HG03103 (cell line): ENCODE results near the gene PPP1R13L.

Source experiments
- ATAC-seq: cut with Tn5 transposase; IDR thresholded peaks from one replicate; pipeline ENCODE4 v1.9.1; 2021; ENCODE audit warnings: low read depth; ENCODE audit not compliant: unreplicated experiment

PPP1R13L gene

GRCh38 chr19:45370410-45371204, 34.3 kb downstream of the PPP1R13L start, which contains the start of gene ERCC2:
ERCC2 (minus strand) TSS chr19:45370573; CDS start chr19:45370540, 33 bp downstream.
- ATAC-seq: peak; percentile 89

GRCh38 chr19:45368737-45369340, 36.0 kb downstream of the PPP1R13L start:
- no peak for ATAC-seq

- no peak for ATAC-seq
These were observed 36.7 kb downstream of the PPP1R13L start for GRCh38 chr19:45368127-45368526.

- ATAC-seq: no peak
These were observed 40.2 kb downstream of the PPP1R13L start for GRCh38 chr19:45364696-45365095.

- ATAC-seq: no peak
These were observed 40.9 kb downstream of the PPP1R13L start for GRCh38 chr19:45363861-45364459.

GRCh38 chr19:45362291-45362690, 42.6 kb downstream of the PPP1R13L start:
- ATAC-seq: no peak

- no peak for ATAC-seq
These were observed 43.3 kb downstream of the PPP1R13L start for GRCh38 chr19:45361608-45362007.

- no peak for ATAC-seq
These were observed 46.6 kb downstream of the PPP1R13L start for GRCh38 chr19:45358213-45358792.

DNA sequence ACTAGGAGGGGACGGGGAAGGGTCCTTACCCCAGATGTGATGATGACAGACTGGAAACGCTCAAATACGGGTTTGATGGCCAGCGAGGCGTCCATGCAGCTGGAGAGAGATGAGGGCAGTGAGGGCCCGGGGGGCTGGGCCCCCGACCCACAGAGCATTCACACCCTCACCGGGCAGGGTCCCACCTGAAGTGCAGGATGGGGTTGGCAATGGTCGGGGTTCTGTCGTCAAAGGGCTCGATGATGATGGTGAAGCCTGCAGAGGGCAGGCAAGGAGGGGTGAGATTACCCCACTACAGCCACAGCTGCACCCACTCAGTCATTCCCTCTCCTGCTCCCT, 47.5 kb downstream of the PPP1R13L start:
- no peak for ATAC-seq

DNA sequence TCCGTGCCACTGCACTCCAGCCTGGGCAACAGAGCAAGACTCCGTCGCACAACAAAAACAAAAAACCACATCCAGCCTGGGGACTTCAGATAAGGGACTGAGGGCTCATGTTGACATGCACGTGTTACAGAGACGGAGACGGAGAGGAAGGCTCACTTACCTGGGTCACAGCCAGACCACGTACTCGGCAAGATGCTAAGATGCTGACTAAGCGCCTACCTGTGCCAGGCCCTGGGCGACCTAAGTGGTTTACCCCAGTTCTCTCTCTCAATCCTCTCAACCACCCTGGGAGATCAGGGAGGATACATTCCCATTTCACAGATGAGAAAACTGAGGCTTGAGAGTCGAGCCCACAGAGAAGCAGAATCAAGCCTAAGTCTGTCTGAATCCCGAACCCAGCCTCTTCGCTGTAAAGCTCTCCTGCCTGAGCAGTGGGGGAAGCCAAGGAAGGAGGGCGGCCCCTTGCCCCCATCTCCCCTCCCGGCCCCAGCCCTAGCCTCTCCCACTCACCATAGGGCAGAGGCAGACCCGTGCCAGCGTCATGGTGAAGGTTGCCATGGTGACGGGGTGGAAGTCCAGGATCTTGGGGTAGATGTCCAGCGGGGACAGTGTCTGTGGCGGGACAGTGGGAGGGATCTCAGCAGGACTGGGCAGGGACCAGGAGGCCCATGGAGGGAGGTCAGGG, 48.0 kb downstream of the PPP1R13L start:
- ATAC-seq: no peak

DNA sequence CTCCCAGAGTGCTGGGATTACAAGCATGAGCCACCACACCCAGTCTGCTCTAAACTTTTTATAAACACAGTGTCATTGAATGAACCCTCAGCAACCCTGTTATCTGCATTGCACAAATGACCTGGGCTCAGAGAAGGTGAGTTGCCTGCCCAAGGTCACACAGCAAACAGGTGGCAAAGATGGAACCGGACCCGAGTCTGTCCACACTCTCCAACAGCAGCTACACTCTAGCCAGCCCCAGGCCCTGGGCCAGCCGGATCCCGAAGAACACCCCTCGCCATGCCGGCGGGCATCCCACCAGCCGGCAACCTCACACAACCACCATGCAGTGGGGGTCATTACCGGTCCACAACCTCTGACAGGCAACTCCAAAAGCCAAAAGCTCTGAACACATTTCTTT, 49.0 kb downstream of the PPP1R13L start:
- ATAC-seq: no peak

GRCh38 chr19:45355402-45355801, 49.5 kb downstream of the PPP1R13L start:
- no peak for ATAC-seq

DNA sequence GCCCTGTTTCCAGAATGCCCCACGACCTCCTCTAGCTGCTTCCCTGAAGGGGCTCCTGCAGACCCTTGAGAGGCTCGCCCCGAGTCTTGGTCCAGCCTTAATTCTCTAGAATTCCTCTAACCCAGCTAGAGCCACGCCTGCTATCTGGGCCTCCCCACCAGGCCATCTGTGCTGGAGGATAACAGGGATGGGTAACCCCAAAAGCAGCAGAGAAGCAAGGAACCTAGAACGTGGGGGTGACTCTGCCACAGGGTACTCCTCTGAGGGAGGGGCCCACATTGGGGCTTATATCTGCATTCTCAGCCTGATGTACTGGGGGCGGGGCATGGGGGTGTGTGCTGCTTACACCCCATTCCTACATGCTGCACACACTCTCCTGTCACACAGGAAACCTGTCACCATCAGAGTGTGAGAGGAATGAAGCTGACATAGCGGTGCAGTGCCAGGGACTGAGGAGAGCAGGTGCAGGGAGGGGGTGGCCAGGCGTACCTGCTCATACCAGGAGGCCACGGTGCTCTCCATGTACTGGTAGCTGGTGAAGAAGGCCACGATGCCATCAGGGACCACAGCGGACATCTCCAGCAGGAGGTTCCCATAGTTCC, 50.5 kb downstream of the PPP1R13L start:
- ATAC-seq: no peak

GRCh38 chr19:45352914-45353796, 51.7 kb downstream of the PPP1R13L start:
- ATAC-seq: no peak

DNA sequence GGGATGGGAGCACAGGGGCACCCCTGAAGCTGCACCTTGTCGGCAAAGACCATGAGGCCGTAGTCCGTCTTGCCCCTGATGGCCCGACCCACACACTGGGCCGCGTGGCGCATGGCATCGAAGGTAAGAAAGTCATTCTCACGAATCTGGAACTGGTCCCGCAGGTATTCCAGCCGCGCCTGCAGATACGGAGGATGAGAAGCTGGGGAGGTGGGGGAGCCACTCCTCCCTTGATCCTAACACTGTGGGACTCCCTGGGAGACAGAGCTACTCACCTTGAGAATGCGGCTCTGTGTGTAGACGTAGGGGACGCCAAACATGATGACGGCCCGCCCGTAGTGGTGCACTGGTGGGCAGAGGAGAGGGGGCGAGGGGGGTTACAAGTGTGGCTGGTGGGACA, 52.4 kb downstream of the PPP1R13L start:
- no peak for ATAC-seq

GRCh38 chr19:45352062-45352461, 52.8 kb downstream of the PPP1R13L start:
- ATAC-seq: no peak

GRCh38 chr19:45351401-45351952, 53.4 kb downstream of the PPP1R13L start:
- no peak for ATAC-seq

DNA sequence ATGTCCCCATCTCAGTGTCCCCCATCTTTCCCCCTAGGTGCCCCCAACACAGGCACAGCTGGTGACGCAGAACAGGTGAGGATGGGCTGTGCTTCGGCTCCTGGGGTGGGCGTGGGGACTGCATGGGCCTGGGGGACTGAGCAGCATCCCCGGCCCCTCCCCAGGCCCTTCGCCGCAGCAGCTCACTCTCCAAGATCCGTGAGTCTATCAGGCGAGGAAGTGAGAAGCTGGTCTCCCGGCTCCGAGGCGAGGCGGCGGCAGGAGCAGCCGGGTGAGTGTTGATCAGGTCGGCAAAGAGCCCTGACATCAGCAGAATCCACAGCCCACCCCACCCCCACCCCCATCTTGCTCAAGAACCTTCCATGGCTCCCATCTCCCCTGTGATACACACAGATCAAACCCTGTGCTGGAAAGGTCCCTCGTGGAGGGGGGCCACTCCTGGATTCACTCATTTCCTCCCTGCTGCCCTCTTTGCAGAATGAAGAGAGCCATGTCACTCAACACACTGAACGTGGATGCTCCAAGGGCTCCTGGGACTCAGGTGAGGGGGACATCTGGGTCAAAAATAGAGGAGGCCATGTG, 54.3 kb downstream of the PPP1R13L start:
- no peak for ATAC-seq

- no peak for ATAC-seq
These were observed 55.4 kb downstream of the PPP1R13L start for GRCh38 chr19:45349430-45349941.
